SJCRH30 (cell line): ENCODE measurements around the gene KRT17. TPM values are rescaled to one million over a fixed set of nuclear protein-coding genes. Genes with fewer than 3 reads are reported as not detected.
A peak's percentile ranks its signal among the peaks of the same experiment; 100 is the strongest.

ENCODE experiments used
- DNase-seq, 2 experiments: peaks; one replicate each; pipeline ENCODE4 v3.0.0-alpha.2; 2015 to 2020
- H3K27ac ChIP-seq: fragments of 250-450 bp; sonication (Bioruptor Pico); 2 replicates; pipeline ENCODE4 v1.5.1; 2020; ENCODE audit warnings: mild to moderate bottlenecking, moderate library complexity
- H3K27me3 ChIP-seq: fragments of 250-450 bp; sonication (Bioruptor Pico); 2 replicates; pipeline ENCODE4 v1.5.1; 2020; ENCODE audit warnings: mild to moderate bottlenecking, moderate library complexity
- H3K36me3 ChIP-seq: fragments of 250-450 bp; sonication (Bioruptor Pico); 2 replicates; pipeline ENCODE4 v1.5.1; 2020; ENCODE audit warnings: mild to moderate bottlenecking, moderate library complexity
- H3K4me1 ChIP-seq: fragments of 250-450 bp; sonication (Bioruptor Pico); 2 replicates; pipeline ENCODE4 v1.5.1; 2020; ENCODE audit warnings: mild to moderate bottlenecking, moderate library complexity
- H3K4me3 ChIP-seq: fragments of 250-450 bp; sonication (Bioruptor Pico); 2 replicates; pipeline ENCODE4 v1.5.1; 2020; ENCODE audit warnings: mild to moderate bottlenecking, moderate library complexity
- H3K9me3 ChIP-seq: fragments of 250-450 bp; sonication (Bioruptor Pico); replicated peaks from 2 replicates; pipeline ENCODE4 v1.5.1; 2020; ENCODE audit warnings: mild to moderate bottlenecking, moderate library complexity
- total RNA-seq: library from RNA; depleted of rRNA; stranded (reverse); fragments of >200 nt; shearing (Covaris generic); gene quantifications from 2 replicates; pipeline ENCODE4 v1.2.3, GENCODE V29; 2014; rRNA removed

The KRT17 gene
- total RNA-seq, result 134 and 149 TPM in 2 replicates

GRCh38 chr17:41624208-41625101, at the start of gene KRT17:
KRT17 (minus strand) TSS chr17:41624575; CDS start chr17:41624509, 66 bp downstream.
- Histone ChIP-seq H3K27ac (peak within 1 kb of the TSS; percentile 84), H3K4me3 (peak within 1 kb of the TSS; percentile 63)

GRCh38 chr17:41672153-41672552, 47.8 kb upstream of the KRT17 start:
- H3K27me3 ChIP-seq, result no peaks in the 10 kb centered on the region
- H3K27ac ChIP-seq, result no peak overlapping the region
- no peak for DNase-seq
- no peak overlapping the region for H3K4me3 ChIP-seq
- H3K9me3 ChIP-seq, result no peaks in the 10 kb centered on the region
- no peaks in the 10 kb centered on the region for H3K4me1 ChIP-seq
- H3K36me3 ChIP-seq, result no peaks in the 10 kb centered on the region

More at GRCh38 chr17:41624208-41625101, at the start of gene KRT17:
- Histone ChIP-seq H3K36me3 (peaks cover 19% of the 10 kb centered on the region), H3K27me3 (no peaks in the 10 kb centered on the region), H3K4me1 (peaks cover 12% of the 10 kb centered on the region), H3K9me3 (no peaks in the 10 kb centered on the region)
- DNase-seq, result peak; percentile 81 to 82

- Histone ChIP-seq H3K36me3 (no peaks in the 10 kb centered on the region), H3K27ac (no peak overlapping the region; the same call in 1 of the 2 replicates), H3K4me3 (peak overlapping the region; percentile 47), H3K4me1 (0 out of 2 replicates have a peak, but pooled peaks cover 2% of the 10 kb centered on the region), H3K27me3 (no peaks in the 10 kb centered on the region), H3K9me3 (no peaks in the 10 kb centered on the region)
- DNase-seq, result no peak
Measured at GRCh38 chr17:41667280-41668041, 43.1 kb upstream of the KRT17 start.

- peak overlapping the region; percentile 54 for H3K27ac ChIP-seq
- H3K27me3 ChIP-seq, result no peaks in the 10 kb centered on the region
- peak; percentile 75 to 86 for DNase-seq
- 0 out of 2 replicates have a peak, but pooled peaks cover 2% of the 10 kb centered on the region for H3K4me1 ChIP-seq
- H3K9me3 ChIP-seq, result no peaks in the 10 kb centered on the region
- H3K36me3 ChIP-seq, result no peaks in the 10 kb centered on the region
- H3K4me3 ChIP-seq, result peak overlapping the region; percentile 47
Measured at GRCh38 chr17:41666708-41667279, 42.4 kb upstream of the KRT17 start.

- H3K36me3 ChIP-seq, result no peaks in the 10 kb centered on the region
- H3K4me3 ChIP-seq, result peak overlapping the region; percentile 47
- H3K4me1 ChIP-seq, result 0 out of 2 replicates have a peak, but pooled peaks cover 2% of the 10 kb centered on the region
- peak overlapping the region; percentile 54 for H3K27ac ChIP-seq
- peak; percentile 75 to 78 for DNase-seq
- H3K27me3 ChIP-seq, result no peaks in the 10 kb centered on the region
- H3K9me3 ChIP-seq, result no peaks in the 10 kb centered on the region
Measured at GRCh38 chr17:41666237-41666641, 41.9 kb upstream of the KRT17 start.

- H3K27ac ChIP-seq, result peak overlapping the region; percentile 54
- peak; percentile 91 to 92 for DNase-seq
- H3K4me1 ChIP-seq, result 0 out of 2 replicates have a peak, but pooled peaks cover 2% of the 10 kb centered on the region
- no peaks in the 10 kb centered on the region for H3K36me3 ChIP-seq
- peak overlapping the region; percentile 47 for H3K4me3 ChIP-seq
- H3K27me3 ChIP-seq, result no peaks in the 10 kb centered on the region
- H3K9me3 ChIP-seq, result no peaks in the 10 kb centered on the region
Measured at GRCh38 chr17:41665566-41666236, 41.3 kb upstream of the KRT17 start.

GRCh38 chr17:41664587-41665565, 40.5 kb upstream of the KRT17 start:
- Histone ChIP-seq H3K27ac (no peak overlapping the region), H3K27me3 (no peaks in the 10 kb centered on the region), H3K4me1 (0 out of 2 replicates have a peak, but pooled peaks cover 2% of the 10 kb centered on the region), H3K36me3 (no peaks in the 10 kb centered on the region), H3K9me3 (no peaks in the 10 kb centered on the region), H3K4me3 (peak overlapping the region; percentile 47)
- DNase-seq, result no peak

GRCh38 chr17:41664172-41664457, 39.7 kb upstream of the KRT17 start:
- Histone ChIP-seq H3K9me3 (no peaks in the 10 kb centered on the region), H3K27me3 (no peaks in the 10 kb centered on the region), H3K36me3 (no peaks in the 10 kb centered on the region), H3K27ac (no peak overlapping the region), H3K4me1 (0 out of 2 replicates have a peak, but pooled peaks cover 2% of the 10 kb centered on the region), H3K4me3 (no peak overlapping the region)
- DNase-seq, result no peak

- no peak for DNase-seq
- Histone ChIP-seq H3K9me3 (no peaks in the 10 kb centered on the region), H3K4me3 (no peak overlapping the region), H3K27ac (no peak overlapping the region), H3K36me3 (no peaks in the 10 kb centered on the region), H3K4me1 (0 out of 2 replicates have a peak, but pooled peaks cover 2% of the 10 kb centered on the region), H3K27me3 (no peaks in the 10 kb centered on the region)
Measured at GRCh38 chr17:41663451-41664171, 39.2 kb upstream of the KRT17 start.

- DNase-seq, result no peak
- no peaks in the 10 kb centered on the region for H3K36me3 ChIP-seq
- no peaks in the 10 kb centered on the region for H3K27me3 ChIP-seq
- H3K9me3 ChIP-seq, result no peaks in the 10 kb centered on the region
- no peak overlapping the region for H3K4me3 ChIP-seq
- no peaks in the 10 kb centered on the region for H3K4me1 ChIP-seq
- no peak overlapping the region for H3K27ac ChIP-seq
Measured at GRCh38 chr17:41660221-41660711, 35.9 kb upstream of the KRT17 start.

- H3K27ac ChIP-seq, result no peak overlapping the region
- no peaks in the 10 kb centered on the region for H3K36me3 ChIP-seq
- H3K4me1 ChIP-seq, result no peaks in the 10 kb centered on the region
- H3K9me3 ChIP-seq, result no peaks in the 10 kb centered on the region
- H3K4me3 ChIP-seq, result no peak overlapping the region
- DNase-seq, result no peak
- H3K27me3 ChIP-seq, result no peaks in the 10 kb centered on the region
Measured at GRCh38 chr17:41659427-41660212, 35.2 kb upstream of the KRT17 start.

- H3K4me3 ChIP-seq, result no peak overlapping the region
- no peaks in the 10 kb centered on the region for H3K4me1 ChIP-seq
- no peaks in the 10 kb centered on the region for H3K27me3 ChIP-seq
- no peak overlapping the region for H3K27ac ChIP-seq
- H3K36me3 ChIP-seq, result no peaks in the 10 kb centered on the region
- no peak for DNase-seq
- no peaks in the 10 kb centered on the region for H3K9me3 ChIP-seq
Measured at GRCh38 chr17:41658846-41659245, 34.5 kb upstream of the KRT17 start.
